Measurements from ENCODE around the gene AKTIP. TPM values are rescaled to one million over a fixed set of nuclear protein-coding genes. Genes with fewer than 3 reads are reported as not detected.

The AKTIP gene
- total and polyA plus RNA-seq, 9 of the 15 experiments (the other 6 are each of a cell fraction or from before 2014, with no cell fraction given), result 3.0 to 10.7 (median 4.4) TPM

- TF ChIP-seq AFF4 (CRISPR knock-in tag; IDR thresholded peaks at IDR 0.05), result no peak
- TF ChIP-seq PBX2 (CRISPR knock-in tag; IDR thresholded peaks at IDR 0.05; ENCODE audit: low read depth), result peak; percentile 97
- peak; percentile 100 for TF ChIP-seq PBX2 (tag; conservative IDR thresholded peaks at IDR 0.05; ENCODE audit: low read depth)
- TF ChIP-seq DNMT1 (IDR thresholded peaks at IDR 0.05), result no peak
- no peak for TF ChIP-seq HCFC1 (IDR thresholded peaks at IDR 0.05; ENCODE audit: low read depth, low read length)
- TF ChIP-seq ELF1 (tag; IDR thresholded peaks at IDR 0.05), result peak; percentile 62; the same call in 1 of the 2 replicates
- TF ChIP-seq NCOA6 (IDR thresholded peaks at IDR 0.05), result 0 out of 2 replicates have a peak, but pooled peaks have one; percentile 36
- TF ChIP-seq NFYB (IDR thresholded peaks at IDR 0.05; ENCODE audit: extremely low read depth, insufficient read length), result peak; percentile 85
- peak; percentile 94 for TF ChIP-seq ZBTB40 (IDR thresholded peaks at IDR 0.05)
- TF ChIP-seq ZBTB40 (CRISPR knock-in tag; IDR thresholded peaks at IDR 0.05), result no peak
These were observed 388 bp upstream of the AKTIP start (continued) for GRCh38 chr16:53503270-53503923.
